ENCODE results near the gene PARD3.

Gene PARD3

GRCh38 chr10:34679177-34679576 lies 135.9 kb downstream of the PARD3 start:
- no peak overlapping the region for H3K4me3 ChIP-seq (ENCODE audit: insufficient read depth, low read length, poor library complexity, severe bottlenecking)
- TF ChIP-seq CTCF (IDR thresholded peaks at IDR 0.05; ENCODE audit: insufficient read depth, low read length, poor library complexity, severe bottlenecking) (no peak), EZH2phosphoT487 (conservative IDR thresholded peaks at IDR 0.05; ENCODE audit: low read length) (no peak)
- H3K9me2 ChIP-seq (replicated peaks; ENCODE audit: insufficient read depth, low read length), result no peaks in the 10 kb centered on the region
- H3K79me2 ChIP-seq (ENCODE audit: insufficient read depth, low read length), result no peaks in the 10 kb centered on the region
- no peak overlapping the region for H3K9ac ChIP-seq (ENCODE audit: low read length)
- H3K27ac ChIP-seq (ENCODE audit: low read depth, low read length), result no peak overlapping the region
- H3K4me2 ChIP-seq (ENCODE audit: low read depth, low read length, poor library complexity, severe bottlenecking), result no peak overlapping the region
- H3K9me3 ChIP-seq (ENCODE audit: insufficient read depth, low read length), result no peaks in the 10 kb centered on the region
- no peaks in the 10 kb centered on the region for H3K27me3 ChIP-seq (ENCODE audit: low read length)
- no peaks in the 10 kb centered on the region for H4K20me1 ChIP-seq (ENCODE audit: low read depth, low read length)
- H2AFZ ChIP-seq (ENCODE audit: low read depth, low read length, severe bottlenecking), result no peak overlapping the region
- H3K36me3 ChIP-seq (ENCODE audit: low read length), result no peaks in the 10 kb centered on the region
- H3F3A ChIP-seq (ENCODE audit: insufficient read depth), result no peaks in the 10 kb centered on the region

DNA sequence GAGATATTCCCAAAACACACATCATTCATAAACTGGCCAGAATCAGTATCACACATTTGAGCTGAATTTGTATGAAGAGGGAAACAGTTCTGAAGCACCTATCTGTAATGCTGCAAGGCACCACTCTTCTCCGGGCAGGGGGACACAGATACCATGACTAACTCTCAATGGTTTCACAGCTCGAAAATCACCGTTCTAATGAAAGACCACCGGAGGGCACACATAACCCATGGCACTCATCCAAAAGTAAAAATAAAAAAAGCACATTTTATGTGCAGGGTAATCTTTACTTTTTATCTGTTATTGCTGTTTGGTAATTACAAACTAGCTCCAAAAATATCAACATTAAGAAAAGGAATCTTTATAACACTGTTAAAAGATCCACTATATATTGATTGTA lies 137.5 kb downstream of the PARD3 start:
- TF ChIP-seq EZH2phosphoT487 (conservative IDR thresholded peaks at IDR 0.05; ENCODE audit: low read length) (no peak), CTCF (IDR thresholded peaks at IDR 0.05; ENCODE audit: insufficient read depth, low read length, poor library complexity, severe bottlenecking) (no peak)
- H2AFZ ChIP-seq (ENCODE audit: low read depth, low read length, severe bottlenecking), result no peak overlapping the region
- no peaks in the 10 kb centered on the region for H3K36me3 ChIP-seq (ENCODE audit: low read length)
- no peaks in the 10 kb centered on the region for H3F3A ChIP-seq (ENCODE audit: insufficient read depth)
- H3K9me3 ChIP-seq (ENCODE audit: insufficient read depth, low read length), result no peaks in the 10 kb centered on the region
- no peaks in the 10 kb centered on the region for H3K79me2 ChIP-seq (ENCODE audit: insufficient read depth, low read length)
- H3K9ac ChIP-seq (ENCODE audit: low read length), result no peak overlapping the region
- H3K4me3 ChIP-seq (ENCODE audit: insufficient read depth, low read length, poor library complexity, severe bottlenecking), result no peak overlapping the region
- H3K9me2 ChIP-seq (replicated peaks; ENCODE audit: insufficient read depth, low read length), result no peaks in the 10 kb centered on the region
- no peak overlapping the region for H3K4me2 ChIP-seq (ENCODE audit: low read depth, low read length, poor library complexity, severe bottlenecking)
- no peaks in the 10 kb centered on the region for H3K27me3 ChIP-seq (ENCODE audit: low read length)
- no peak overlapping the region for H3K27ac ChIP-seq (ENCODE audit: low read depth, low read length)
- H4K20me1 ChIP-seq (ENCODE audit: low read depth, low read length), result no peaks in the 10 kb centered on the region

DNA sequence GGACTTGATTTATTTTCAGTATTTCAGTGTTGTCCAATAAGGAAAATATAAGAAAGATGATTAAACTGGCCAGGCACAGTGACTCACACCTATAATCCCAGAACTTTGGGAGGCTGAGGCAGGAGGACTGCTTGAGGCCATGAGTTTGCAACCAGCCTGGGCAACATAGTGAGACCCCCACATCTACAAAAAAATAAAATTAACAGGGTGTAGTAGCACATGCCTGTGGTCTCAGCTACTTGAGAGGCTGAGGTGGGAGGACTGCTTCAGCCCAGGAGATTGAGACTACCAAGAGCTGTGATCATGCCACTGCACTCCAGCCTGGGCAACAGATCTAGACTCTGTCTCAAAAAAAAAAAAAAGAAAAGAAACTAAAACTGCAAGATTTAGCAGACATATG lies 138.0 kb downstream of the PARD3 start:
- Histone ChIP-seq H3K9me3 (ENCODE audit: insufficient read depth, low read length) (no peaks in the 10 kb centered on the region), H2AFZ (ENCODE audit: low read depth, low read length, severe bottlenecking) (no peak overlapping the region), H3K9ac (ENCODE audit: low read length) (no peak overlapping the region), H3K36me3 (ENCODE audit: low read length) (no peaks in the 10 kb centered on the region), H3K27me3 (ENCODE audit: low read length) (no peaks in the 10 kb centered on the region), H3K79me2 (ENCODE audit: insufficient read depth, low read length) (no peaks in the 10 kb centered on the region), H3K9me2 (replicated peaks; ENCODE audit: insufficient read depth, low read length) (no peaks in the 10 kb centered on the region), H3F3A (ENCODE audit: insufficient read depth) (no peaks in the 10 kb centered on the region), H3K27ac (ENCODE audit: low read depth, low read length) (no peak overlapping the region), H4K20me1 (ENCODE audit: low read depth, low read length) (no peaks in the 10 kb centered on the region), H3K4me3 (ENCODE audit: insufficient read depth, low read length, poor library complexity, severe bottlenecking) (no peak overlapping the region), H3K4me2 (ENCODE audit: low read depth, low read length, poor library complexity, severe bottlenecking) (no peak overlapping the region)
- no peak for TF ChIP-seq EZH2phosphoT487 (conservative IDR thresholded peaks at IDR 0.05; ENCODE audit: low read length)

- Histone ChIP-seq H3K4me3 (ENCODE audit: insufficient read depth, low read length, poor library complexity, severe bottlenecking) (no peak overlapping the region), H3K79me2 (ENCODE audit: insufficient read depth, low read length) (no peaks in the 10 kb centered on the region)
These were observed 140.9 kb downstream of the PARD3 start for GRCh38 chr10:34674176-34674575.

More at GRCh38 chr10:34674176-34674575, 140.9 kb downstream of the PARD3 start:
- no peak overlapping the region for H2AFZ ChIP-seq (ENCODE audit: low read depth, low read length, severe bottlenecking)
- H3K36me3 ChIP-seq (ENCODE audit: low read length), result no peaks in the 10 kb centered on the region
- no peaks in the 10 kb centered on the region for H3K9me2 ChIP-seq (replicated peaks; ENCODE audit: insufficient read depth, low read length)
- no peak overlapping the region for H3K27ac ChIP-seq (ENCODE audit: low read depth, low read length)
- H3K27me3 ChIP-seq (ENCODE audit: low read length), result no peaks in the 10 kb centered on the region
- no peak overlapping the region for H3K9ac ChIP-seq (ENCODE audit: low read length)
- no peaks in the 10 kb centered on the region for H3K9me3 ChIP-seq (ENCODE audit: insufficient read depth, low read length)
- H4K20me1 ChIP-seq (ENCODE audit: low read depth, low read length), result no peaks in the 10 kb centered on the region
- no peaks in the 10 kb centered on the region for H3F3A ChIP-seq (ENCODE audit: insufficient read depth)
- TF ChIP-seq CTCF (IDR thresholded peaks at IDR 0.05; ENCODE audit: insufficient read depth, low read length, poor library complexity, severe bottlenecking) (no peak), EZH2phosphoT487 (conservative IDR thresholded peaks at IDR 0.05; ENCODE audit: low read length) (no peak)
- no peak overlapping the region for H3K4me2 ChIP-seq (ENCODE audit: low read depth, low read length, poor library complexity, severe bottlenecking)
